Measurements from ENCODE around the gene EDEM3.

- no peak for TF ChIP-seq CTCF (conservative IDR thresholded peaks at IDR 0.05; ENCODE audit: low read length)
- TF ChIP-seq EZH2phosphoT487 (IDR thresholded peaks at IDR 0.05; ENCODE audit: borderline replicate concordance): no peak
Measured at GRCh38 chr1:184705271-184705670, 49.4 kb downstream of the EDEM3 start.

Measured in Loucy (cell line).